Left renal cortex interstitium (tissue), 4 donors: ENCODE results near the gene U2AF2. TPM values are rescaled to one million over a fixed set of nuclear protein-coding genes. Genes with fewer than 3 reads are reported as not detected.

ENCODE experiments used
- DNase-seq, 4 donors: peaks; one replicate each; pipeline ENCODE4 v3.0.0-alpha.2; 2013; ENCODE audit warnings: low read depth in 4 of 4, low spot score in 2 of 4, missing footprints in 1 of 4
- polyA plus RNA-seq, 4 donors: library from polyadenylated mRNA; unstranded; fragments of 120-200 nt; gene quantifications; one replicate each; pipeline ENCODE4 v1.2.1, GENCODE V29; 2013; ENCODE audit not compliant: insufficient read length in 4 of 4

The U2AF2 gene
- polyA plus RNA-seq, 4 donors = 150 to 257 (median 198) TPM

DNA sequence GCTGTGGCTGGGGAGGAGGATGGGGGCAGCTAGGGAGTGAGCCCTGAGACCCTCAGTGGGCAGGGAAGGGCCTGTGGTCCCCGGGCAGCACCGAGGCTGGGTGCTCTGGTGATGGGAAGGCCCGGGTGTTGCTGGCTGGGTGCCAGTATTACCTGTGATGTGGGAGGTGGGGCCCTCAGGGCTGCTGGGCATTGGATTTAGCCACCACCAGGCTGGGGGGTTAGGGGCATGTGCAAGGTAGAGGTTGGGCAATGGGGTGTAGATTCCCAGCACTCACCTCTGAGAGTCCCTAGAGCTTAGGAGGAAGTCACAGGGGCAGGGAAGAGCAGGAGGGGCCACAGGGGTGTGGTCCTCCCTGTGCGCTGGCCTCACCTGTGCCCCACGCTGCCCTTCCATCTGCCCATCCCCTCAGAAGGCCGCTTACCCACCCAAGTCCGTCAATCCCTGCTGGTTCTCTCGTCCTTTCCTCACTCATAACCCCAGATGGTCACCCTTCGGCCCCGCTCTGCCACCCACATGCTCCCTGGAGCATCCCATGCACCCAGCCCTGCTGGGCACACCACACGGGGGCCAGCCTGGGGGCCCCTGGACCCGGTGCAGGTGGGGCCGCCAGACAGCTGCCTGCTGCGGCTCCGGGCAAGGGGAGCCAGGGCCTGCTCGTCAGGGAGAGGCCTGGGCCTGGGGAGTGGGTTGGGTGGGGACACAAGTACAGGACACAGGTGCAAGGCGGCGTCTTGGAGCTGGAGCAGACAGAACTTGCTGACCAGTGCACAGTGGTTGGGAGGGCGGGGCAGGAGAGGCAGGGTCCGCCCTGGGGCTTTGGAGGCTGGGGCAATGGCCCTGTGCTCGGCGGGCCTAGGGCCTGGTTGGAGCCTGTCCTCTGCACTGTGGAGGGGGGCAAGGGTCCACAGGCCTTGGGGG lies 32.7 kb downstream of the U2AF2 start:
- DNase-seq = no peak

DNA sequence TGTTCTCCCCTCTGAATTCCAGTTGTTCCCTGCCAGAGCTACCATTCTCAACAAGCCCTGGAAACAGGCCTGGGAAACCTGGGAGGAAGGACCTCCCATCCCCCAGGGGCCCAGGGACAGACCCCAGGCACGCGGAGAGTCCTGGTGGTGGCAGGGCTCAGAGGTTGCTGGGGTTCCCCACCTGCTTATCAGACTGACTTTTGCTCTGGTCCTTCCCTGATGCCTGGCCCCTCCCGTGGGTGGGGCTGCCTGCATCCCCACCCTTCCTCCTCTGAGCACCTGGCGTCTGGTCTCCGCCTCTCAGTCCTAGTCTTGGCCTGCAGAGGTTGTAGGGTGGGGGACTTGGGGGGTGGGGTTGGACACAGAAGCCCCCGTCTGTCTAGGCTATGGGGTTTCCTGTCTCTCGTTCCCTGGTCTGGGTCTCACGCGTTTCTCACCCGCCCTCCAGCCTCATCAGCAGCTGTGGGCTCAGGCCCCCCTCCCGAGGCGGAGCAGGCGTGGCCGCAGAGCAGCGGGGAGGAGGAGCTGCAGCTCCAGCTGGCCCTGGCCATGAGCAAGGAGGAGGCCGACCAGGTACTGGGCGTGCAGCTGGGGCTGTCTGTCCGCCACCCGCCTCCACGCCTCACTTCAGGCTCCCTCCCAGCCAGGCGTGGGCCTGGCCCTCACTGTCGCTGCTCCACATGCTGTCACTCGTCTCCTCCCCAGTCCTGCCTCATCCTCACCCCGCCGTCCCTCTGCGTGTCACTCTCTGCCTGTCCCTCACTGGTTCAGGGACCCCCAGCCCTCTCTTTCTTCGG lies 33.8 kb downstream of the U2AF2 start:
- no peak for DNase-seq

DNA sequence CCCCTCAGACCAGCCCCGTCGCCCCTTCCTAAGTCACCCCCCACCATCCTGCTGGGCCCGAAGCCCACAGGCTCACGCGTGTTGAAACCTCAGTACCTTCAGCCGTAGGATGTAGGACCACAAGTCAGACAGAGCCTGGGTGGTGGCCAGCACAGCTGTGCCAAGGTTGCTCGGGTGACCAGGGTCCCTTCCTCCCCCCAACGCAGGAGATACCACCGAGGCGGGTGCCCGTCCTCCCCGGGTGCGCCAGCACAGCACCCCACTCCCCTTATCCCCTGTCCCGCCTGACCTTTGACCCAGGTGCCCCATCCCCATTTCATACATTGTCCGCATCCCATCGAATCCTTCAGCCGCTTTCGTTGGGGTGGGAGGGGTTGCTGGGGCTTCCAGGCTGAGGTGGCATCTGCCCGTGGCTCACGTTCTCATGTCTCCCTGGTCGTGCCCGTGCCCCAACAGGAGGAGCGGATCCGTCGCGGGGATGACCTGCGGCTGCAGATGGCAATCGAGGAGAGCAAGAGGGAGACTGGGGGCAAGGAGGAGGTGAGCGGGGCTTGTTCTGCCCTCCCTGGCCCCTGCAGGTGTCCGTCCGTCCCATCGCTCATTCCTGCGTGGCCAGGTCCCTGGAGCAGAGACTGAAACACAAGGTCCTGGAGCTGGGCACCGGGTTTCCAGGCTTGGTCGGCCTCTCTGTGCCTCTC lies 34.7 kb downstream of the U2AF2 start:
- DNase-seq = no peak

- no peak for DNase-seq
These were observed 35.4 kb downstream of the U2AF2 start for GRCh38 chr19:55690109-55690768.

GRCh38 chr19:55690769-55691545 lies 36.1 kb downstream of the U2AF2 start:
- no peak for DNase-seq

DNA sequence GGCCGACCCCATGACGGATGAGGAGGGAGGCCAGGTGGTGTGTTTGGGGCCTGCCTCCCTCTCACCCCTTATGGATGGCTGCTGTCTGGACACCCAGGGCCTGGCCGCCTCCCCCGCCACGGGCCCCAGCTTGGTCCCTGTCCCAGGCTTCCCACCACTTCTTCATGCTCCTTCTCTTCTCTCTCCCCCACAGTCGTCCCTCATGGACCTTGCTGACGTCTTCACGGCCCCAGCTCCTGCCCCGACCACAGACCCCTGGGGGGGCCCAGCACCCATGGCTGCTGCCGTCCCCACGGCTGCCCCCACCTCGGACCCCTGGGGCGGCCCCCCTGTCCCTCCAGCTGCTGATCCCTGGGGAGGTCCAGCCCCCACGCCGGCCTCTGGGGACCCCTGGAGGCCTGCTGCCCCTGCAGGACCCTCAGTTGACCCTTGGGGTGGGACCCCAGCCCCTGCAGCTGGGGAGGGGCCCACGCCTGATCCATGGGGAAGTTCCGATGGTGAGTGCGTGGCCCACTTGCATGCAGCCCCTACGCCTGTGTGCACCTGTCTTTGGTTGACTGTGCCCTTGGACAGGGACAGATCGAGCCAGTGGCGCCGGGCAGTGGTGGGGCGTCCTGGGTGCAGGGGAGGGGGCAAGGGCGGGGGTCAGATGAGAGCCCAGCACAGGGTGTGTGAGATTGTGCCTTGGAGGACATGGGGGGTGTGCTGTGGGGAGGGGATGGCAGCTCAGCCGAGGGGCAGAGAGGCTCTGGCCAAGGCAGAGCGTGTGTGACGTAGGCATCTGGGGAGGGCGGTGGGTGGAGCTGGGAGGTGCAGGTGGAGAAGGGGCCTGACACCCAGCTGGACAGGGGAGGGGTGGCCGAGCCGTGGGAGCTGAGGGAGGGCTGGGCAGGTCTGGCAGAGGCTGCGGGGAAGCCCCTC lies 37.0 kb downstream of the U2AF2 start:
- DNase-seq = no peak

GRCh38 chr19:55692681-55693081 lies 37.8 kb downstream of the U2AF2 start:
- DNase-seq = no peak

DNA sequence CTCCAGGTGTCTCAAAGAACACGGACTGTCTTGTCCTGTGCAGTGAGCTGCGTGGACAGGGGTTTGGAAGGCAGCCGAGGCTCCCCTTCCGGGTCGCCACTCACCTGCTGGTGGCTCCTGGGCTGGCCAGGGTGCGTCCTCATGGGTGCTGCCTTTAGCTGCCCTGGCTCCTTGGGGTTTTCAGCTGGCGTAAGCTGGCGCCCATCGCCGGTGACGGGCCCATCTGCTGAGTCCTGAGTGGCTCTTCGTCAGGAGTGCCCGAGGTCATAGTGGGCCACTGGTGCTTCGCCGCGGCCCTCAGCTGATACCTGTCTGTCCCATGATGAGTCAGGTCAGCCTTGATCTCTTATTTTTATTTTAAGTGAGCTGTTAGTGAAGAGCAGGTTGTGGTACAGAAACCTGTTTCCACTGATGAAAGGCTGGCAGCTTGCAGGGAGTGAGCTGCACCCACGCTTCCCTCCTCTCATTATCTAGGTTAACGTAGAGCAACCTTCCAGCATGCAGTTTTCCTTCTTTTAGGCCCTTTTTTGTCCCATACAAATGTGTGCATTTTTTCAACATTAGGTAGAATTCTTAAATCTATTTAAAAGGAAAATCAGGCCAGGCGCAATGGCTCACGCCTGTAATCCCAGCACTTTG lies 38.6 kb downstream of the U2AF2 start:
- no peak for DNase-seq

- DNase-seq = no peak
These were observed 39.4 kb downstream of the U2AF2 start for GRCh38 chr19:55694241-55694655.

- no peak for DNase-seq
These were observed 40.0 kb downstream of the U2AF2 start for GRCh38 chr19:55694656-55695491.

DNA sequence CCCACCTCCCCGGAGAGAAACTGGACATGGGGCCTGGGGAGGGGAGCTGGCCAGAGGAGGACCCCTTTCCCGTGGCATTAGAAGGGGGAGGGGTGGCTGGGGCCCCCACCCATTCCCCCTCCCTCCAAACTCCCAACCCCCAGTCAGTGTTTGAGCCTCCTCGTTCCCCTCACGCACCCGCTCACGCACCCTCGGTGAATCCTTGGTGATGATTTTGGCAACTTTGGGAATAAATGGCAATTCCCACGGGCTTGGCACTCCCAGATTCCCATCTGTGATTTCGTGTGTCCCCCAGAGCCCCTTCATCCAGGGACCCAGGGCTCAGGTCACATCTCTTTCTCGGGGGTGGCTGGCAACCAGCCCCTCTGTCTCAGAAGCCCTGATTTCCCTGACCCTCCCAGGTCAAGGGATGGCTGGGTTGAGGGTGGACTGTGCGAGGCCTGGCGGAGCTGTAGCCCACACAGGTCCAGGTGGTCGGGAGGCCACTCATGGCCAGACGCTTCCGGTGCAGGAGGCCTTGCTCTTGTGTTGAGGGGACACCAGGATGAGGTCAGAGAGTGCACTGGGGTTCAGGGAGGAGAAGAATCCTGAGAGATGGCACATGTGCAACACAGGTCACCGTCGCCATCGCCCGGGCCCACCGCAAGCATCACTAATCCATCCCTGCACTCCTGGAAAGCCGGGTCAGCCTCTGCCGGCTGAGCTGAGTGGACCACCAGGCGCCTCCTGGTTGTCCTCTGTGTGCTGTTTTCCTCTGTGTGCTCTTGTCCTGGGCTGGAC lies 40.9 kb downstream of the U2AF2 start:
- DNase-seq = no peak

DNA sequence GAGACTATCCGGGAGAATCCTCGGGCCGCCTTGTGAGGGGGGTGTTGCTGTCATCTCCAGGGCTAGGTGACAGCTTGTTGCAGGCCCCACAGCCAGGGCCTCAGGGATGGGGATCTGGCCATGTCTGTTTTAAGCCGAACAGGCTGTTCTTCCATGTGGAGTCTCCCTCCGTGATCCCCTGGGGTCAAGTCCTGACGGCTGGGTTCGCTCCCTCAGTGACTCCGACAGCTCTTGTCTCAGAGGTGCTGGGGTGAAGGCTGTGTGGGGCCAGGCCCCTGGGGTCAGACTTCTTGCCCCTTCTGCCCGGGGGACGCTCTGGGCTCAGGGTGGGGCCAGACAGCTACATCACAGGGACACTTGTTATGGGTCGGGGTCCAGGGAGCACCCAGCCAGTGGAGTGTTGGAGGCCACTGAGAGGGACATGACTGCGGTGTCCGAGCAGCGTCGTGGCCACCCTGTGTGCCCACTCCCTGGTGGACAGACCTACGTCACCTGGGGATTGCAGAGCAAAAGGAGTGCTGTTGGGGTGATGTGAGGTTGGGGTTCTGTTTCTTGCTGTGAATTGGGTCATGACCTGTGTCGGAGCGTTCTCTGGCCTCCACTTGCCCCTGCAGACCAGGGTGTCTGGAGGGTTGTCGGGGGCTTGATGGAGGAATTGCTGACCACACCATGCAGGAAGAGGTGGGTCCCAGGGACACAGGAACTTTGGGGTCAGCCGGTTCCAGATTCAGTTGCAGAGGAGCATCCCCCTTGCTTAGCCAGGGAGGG lies 41.6 kb downstream of the U2AF2 start:
- DNase-seq = no peak

- DNase-seq = no peak
These were observed 42.2 kb downstream of the U2AF2 start for GRCh38 chr19:55697069-55697440.

GRCh38 chr19:55697698-55698097 lies 42.9 kb downstream of the U2AF2 start:
- no peak for DNase-seq

GRCh38 chr19:55698256-55698655 lies 43.4 kb downstream of the U2AF2 start:
- DNase-seq = no peak

GRCh38 chr19:55699221-55699620 lies 44.4 kb downstream of the U2AF2 start:
- DNase-seq = no peak
